K562 treated with DMSO at 1 percent for 12 hours (cell line): Measurements from ENCODE around the gene SLC25A43. TPM values are rescaled to one million over a fixed set of nuclear protein-coding genes. Genes with fewer than 3 reads are reported as not detected.

Experiments
- total RNA-seq: library from RNA; unstranded; fragments of 300-600 nt; gene quantifications from 2 replicates; pipeline ENCODE4 v1.2.3, GENCODE V29; 2022; ENCODE audit not compliant: insufficient read depth

Gene SLC25A43
- total RNA-seq, result 5.1 and 12.4 TPM in 2 replicates

GRCh38 chrX:119398974-119399771 is at the start of gene SLC25A43:
Gene SLC25A43, plus strand, starts transcription at chrX:119399336. Its CDS starts 68 bp downstream, at chrX:119399404.

GRCh38 chrX:119467842-119468550 is 68.9 kb downstream of the SLC25A43 start, which contains the start of gene SLC25A5:
Gene SLC25A5, plus strand, starts transcription at chrX:119468444. Its CDS starts 72 bp downstream, at chrX:119468516.

Other genes with a start within 250 kb of the SLC25A43 start
- 69.5 and 116 TPM in 2 replicates for gene PGRMC1, start 163.1 kb upstream of the SLC25A43 start, total RNA-seq
- 1,037 and 1,149 TPM in 2 replicates for gene SLC25A5, start 69.1 kb downstream of the SLC25A43 start, total RNA-seq
- 28.5 and 40.6 TPM in 2 replicates for gene STEEP1, start 166.1 kb downstream of the SLC25A43 start, total RNA-seq
- 62.2 and 87.6 TPM in 2 replicates for gene UBE2A, start 175.2 kb downstream of the SLC25A43 start, total RNA-seq
- gene NKRF, start 207.1 kb downstream of the SLC25A43 start, total RNA-seq, result 5.9 and 14.7 TPM in 2 replicates